ENCODE data around the gene LARP4B.
"Not testable (repeated sequence)": the region's sequence is repeated elsewhere in the genome, so short reads cannot be mapped to it uniquely, and the experiment has no call there.

LARP4B gene

DNA sequence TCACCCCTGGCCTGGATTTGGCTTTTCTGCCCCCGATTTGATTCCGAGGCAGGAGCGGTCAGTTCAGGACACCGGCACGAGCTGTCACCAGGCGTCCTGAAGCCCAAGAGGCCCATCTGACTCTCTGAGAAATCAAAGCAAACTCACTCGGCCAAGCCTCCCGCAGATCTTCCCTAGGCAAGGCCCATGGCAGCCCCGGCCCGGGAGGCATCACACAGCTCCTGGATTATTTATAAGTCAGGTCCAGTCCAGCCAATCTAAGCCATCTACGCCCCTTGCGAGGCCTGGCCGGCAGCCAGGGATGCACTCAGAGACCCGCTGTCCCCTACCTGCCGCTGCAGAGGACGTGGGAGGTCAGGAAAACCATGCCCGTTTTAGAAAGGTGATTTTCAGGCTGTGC lies 154.7 kb downstream of the LARP4B start:
- no peak for DNase-seq
- TF ChIP-seq POLR2A (IDR thresholded peaks at IDR 0.05; ENCODE audit: low read length) (no peak), GATA1 (IDR thresholded peaks at IDR 0.05; ENCODE audit: low read depth, low read length) (no peak)

DNA sequence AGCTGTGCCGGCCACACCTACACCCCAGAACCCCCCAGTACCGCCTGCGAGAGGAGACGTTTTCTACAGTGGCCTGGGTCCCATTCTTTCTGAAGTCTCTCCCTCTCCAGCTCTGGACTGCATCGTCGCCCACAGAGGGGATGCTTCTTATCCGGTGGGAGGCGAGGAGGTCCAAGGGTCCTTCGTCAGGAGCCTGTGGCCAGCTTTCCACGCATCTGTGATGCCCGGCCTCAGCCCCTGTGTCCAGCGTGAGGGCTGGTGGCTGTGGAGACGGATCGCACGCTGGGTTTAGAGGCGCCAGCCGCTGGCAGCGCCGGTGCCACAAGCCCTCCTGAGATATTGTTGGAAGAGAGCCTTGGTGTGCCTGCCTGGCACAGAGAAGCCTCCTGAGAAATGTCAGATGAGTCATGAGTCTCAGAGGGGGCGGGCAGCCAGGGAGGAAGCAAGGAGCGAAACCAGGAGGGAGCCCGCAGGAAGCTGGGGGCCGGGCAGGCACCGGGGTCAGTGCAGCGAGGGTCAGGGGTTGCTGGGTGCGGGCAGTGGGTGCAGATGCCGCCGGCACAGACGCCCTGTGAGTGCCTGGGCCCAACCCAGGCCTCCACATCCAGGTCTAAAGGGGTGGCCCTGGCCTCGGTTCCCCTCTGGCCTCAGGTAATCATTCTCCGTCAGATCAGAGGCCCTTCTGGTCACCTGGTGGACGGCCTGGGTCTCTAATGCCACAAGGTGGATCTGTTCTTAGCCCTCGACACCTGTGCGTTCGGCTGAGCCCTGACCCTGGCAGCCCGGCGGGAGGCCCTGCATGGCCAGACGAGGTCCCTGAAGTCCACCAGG lies 156.0 kb downstream of the LARP4B start:
- TF ChIP-seq GATA1 (IDR thresholded peaks at IDR 0.05; ENCODE audit: low read depth, low read length) (no peak), POLR2A (IDR thresholded peaks at IDR 0.05; ENCODE audit: low read length) (no peak)
- no peak for DNase-seq

DNA sequence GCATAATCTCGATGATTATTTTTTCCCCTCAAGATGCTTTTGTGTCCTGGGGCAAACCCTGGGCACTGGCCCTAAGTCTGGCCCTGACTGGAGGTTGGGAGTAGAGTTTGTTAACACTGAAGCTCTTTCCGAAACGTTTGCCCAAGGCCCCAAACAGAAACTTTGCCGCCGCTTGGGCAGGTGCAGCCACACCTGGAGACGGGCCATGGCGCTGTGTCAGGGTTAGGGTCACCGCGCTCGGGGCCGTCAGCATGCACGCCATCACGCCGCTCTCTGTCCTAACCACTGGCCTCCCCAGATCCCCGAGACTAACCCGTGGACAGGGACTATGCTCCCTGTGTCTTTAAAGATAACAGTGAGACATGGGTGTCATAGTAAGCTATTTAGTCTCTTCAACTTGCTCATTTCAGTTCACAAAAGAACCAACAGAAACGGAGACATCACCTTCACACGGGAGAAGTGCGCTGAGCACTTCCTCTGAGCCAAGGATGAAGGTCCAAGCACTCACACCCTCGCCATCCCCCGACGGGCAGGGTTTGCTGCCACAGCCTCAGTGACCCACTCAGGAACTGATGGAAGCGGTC lies 156.8 kb downstream of the LARP4B start:
- TF ChIP-seq GATA1 (IDR thresholded peaks at IDR 0.05; ENCODE audit: low read depth, low read length), result no peak
- TF ChIP-seq POLR2A (IDR thresholded peaks at IDR 0.05; ENCODE audit: low read length), result no peak
- no peak for DNase-seq

DNA sequence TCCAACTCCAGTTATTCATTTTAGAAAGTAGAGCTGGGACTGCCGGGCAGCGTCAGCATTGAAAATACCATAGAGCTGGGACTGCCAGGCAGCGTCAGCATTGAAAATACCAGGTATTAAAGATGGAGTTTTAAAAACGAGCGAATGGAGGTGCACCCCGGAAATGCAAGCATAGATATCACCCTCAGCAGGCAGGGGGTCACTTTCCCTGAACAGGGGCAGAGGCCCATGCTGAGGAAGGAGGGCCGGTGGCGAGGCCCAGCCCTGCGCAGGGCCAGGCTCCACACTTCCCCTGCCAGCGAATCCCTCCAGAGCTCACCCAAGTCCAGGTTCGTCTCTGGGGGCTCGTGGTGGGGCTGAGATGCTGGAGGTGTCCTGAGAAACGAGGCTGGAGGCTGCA lies 157.3 kb downstream of the LARP4B start:
- no peak for DNase-seq
- TF ChIP-seq POLR2A (IDR thresholded peaks at IDR 0.05; ENCODE audit: low read length) (no peak), GATA1 (IDR thresholded peaks at IDR 0.05; ENCODE audit: low read depth, low read length) (no peak)

DNA sequence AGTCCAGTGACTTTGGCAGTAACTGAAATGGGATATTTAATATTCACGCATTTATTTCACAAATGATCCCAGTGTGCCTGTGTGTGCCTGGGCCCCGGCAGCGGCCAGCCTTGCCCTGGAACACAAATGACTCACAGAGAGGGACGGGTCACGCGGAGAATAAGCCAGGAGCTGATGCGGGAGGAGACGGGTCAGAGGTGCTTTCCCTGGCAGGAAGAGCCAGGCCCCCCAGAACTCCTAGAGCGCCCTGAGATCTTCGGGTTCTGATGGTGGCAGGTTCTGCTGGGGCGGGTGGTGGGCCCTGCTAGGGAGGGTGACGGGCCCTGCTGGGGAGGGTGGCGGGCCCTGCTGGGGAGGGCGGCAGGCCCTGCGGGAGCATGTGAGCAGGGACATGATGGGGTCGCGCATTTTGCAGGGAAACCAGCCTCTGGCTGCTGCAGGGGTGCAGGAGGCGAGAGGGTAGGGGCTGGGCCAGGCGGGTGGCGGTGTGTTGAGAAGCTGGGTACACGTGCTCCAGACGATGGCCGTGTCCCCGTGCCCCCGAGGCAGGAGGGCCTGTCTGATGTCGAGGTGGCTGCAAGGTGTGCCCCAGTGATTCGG lies 157.8 kb downstream of the LARP4B start:
- TF ChIP-seq GATA1 (IDR thresholded peaks at IDR 0.05; ENCODE audit: low read depth, low read length) (no peak), POLR2A (IDR thresholded peaks at IDR 0.05; ENCODE audit: low read length) (no peak)
- DNase-seq, result no peak

DNA sequence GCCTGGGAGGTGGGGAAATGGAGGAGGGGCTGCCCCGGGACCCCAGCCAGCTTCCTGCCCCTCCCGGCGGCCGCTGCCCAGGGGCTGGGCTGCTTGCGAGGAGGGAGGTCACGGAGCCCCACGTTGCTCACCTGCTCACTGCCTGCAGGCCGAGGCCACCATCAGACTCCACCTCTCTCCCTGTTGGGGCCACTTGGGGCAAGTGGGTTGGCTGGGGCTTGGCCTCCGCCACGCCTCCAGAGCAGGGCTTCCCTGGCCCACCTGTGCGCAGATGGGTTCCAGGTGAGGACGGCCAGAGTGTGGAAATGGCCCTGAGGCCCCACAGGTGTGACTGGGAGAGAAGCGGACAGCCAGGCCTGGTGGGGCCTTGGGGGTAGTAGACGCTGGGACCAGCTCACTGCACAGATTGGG lies 159.3 kb downstream of the LARP4B start:
- no peak for DNase-seq
- TF ChIP-seq GATA1 (IDR thresholded peaks at IDR 0.05; ENCODE audit: low read depth, low read length) (no peak), POLR2A (IDR thresholded peaks at IDR 0.05; ENCODE audit: low read length) (no peak)

DNA sequence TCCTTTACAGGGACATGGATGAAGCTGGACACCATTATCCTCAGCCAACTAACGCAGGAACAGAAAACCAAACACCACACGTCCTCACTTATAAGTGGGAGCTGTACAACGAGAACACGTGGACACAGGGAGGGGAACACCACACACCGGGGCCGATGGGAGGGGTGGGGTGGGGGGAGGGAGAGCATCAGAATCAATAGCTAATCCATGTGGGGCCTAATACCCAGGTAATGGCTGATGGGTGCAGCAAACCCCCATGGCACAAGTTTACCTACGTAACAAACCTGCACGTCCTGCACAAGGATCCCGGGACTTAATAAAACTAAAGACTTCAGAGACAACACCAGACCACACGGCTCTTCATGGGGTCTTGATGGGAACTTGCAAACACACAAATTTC lies 159.9 kb downstream of the LARP4B start:
- DNase-seq, result no peak
- TF ChIP-seq POLR2A (IDR thresholded peaks at IDR 0.05; ENCODE audit: low read length) (no peak), GATA1 (IDR thresholded peaks at IDR 0.05; ENCODE audit: low read depth, low read length) (no peak)

DNA sequence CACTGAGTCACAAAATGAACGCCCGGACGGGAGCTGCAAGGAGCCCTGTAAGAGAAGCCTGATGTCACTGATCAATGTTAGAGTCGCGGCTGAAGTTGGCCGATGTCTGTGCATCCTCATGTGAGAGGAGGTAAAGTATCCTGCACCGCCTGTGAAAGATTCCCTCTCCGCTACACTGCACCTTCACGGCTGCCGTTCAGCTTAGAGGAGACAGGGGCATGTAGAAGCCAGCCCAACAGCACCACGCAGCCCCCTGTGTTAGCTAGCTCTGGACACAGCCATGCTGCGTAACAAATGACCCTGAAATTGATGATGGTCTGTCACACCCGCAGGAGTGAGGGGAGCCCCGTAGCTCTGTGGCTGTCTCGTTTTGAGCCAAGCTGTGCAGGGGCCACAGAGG lies 160.5 kb downstream of the LARP4B start:
- no peak for DNase-seq
- no peak for TF ChIP-seq GATA1 (IDR thresholded peaks at IDR 0.05; ENCODE audit: low read depth, low read length)
- no peak for TF ChIP-seq POLR2A (IDR thresholded peaks at IDR 0.05; ENCODE audit: low read length)

DNA sequence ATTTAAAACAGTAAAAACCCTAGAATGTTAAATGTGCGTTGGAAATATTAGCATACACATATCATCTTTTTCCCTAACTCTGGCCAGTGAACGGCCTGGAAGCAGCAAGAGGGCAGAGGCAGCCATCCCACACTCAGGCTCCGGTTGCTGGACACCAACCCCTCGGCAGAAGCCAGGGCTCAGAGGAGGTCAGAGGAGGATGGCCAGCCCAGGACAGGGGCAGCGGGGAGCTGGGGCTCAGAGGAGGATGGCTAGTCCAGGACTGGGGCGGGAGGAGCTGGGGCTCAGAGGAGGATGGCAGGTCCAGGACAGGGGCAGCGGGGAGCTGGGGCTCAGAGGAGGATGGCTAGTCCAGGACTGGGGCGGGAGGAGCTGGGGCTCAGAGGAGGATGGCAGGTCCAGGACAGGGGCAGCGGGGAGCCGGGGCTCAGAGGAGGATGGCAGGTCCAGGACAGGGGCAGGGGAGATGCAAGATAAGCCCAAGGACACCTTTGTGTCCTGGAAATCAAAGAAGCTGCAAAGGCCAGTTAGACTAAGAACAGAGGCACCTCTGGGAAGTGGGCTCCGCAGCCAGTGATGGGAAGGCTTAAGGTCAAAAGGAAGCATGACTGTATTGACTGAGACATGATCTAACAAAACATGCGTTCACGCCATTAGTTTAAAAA lies 161.3 kb downstream of the LARP4B start:
- not testable (repeated sequence) for DNase-seq

DNA sequence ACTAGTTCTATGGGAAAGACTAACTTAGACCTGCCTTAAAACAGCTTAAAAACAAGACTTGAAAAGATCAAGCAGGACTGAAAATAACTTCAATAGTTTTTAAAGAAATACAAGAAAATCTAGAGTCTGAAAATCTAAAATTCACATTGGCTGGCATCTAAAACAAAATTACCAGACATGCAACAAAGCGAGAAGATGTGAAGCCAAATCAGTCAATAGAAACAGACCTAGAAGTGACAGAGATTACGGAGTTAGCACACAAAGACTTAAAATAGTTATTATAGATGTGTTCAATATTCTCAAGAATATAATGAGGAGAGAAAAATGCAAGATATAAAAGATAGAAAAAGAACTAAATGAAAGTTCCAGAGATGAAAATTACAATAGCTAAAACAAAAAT lies 163.7 kb downstream of the LARP4B start:
- TF ChIP-seq GATA1 (IDR thresholded peaks at IDR 0.05; ENCODE audit: low read depth, low read length) (no peak), POLR2A (IDR thresholded peaks at IDR 0.05; ENCODE audit: low read length) (no peak)
- no peak for DNase-seq

DNA sequence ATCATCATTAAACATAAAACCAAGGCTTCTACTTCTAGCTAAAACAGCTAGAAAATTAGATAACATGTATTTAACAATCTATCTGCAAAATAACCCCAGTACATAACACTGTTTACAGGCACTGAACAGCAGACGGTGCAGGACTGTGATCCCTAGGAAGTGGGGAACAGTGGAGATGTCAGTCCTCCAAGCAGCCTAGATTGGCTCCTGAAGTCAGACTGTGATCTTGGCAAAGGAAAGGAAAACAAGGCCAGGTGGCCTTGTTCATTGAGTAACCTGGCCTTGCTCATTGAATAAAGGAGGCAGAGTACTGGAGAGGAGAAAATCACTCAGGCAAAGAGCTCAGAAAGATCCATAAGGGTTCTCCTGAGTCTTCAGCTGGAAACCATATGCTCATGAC lies 164.3 kb downstream of the LARP4B start:
- TF ChIP-seq GATA1 (IDR thresholded peaks at IDR 0.05; ENCODE audit: low read depth, low read length), result no peak
- no peak for TF ChIP-seq POLR2A (IDR thresholded peaks at IDR 0.05; ENCODE audit: low read length)
- DNase-seq, result no peak

DNA sequence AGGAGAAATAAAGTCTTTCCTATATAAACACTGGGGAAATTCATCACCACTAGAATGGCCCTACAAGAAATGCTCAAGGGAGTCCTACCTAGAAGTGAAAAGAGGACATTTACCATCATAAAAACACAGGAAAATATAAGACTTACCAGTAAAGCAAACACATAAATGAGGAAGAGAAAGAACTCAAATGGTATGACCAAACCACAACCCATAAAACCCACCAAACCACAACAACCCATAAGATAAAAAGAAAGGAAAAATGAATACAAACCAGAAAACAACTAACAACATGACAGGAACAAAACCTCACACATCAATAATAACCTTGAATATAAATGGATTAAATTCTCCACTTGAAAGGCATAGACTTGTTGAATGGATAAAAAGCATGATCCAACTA lies 170.1 kb downstream of the LARP4B start:
- TF ChIP-seq POLR2A (IDR thresholded peaks at IDR 0.05; ENCODE audit: low read length) (no peak), GATA1 (IDR thresholded peaks at IDR 0.05; ENCODE audit: low read depth, low read length) (no peak)

DNA sequence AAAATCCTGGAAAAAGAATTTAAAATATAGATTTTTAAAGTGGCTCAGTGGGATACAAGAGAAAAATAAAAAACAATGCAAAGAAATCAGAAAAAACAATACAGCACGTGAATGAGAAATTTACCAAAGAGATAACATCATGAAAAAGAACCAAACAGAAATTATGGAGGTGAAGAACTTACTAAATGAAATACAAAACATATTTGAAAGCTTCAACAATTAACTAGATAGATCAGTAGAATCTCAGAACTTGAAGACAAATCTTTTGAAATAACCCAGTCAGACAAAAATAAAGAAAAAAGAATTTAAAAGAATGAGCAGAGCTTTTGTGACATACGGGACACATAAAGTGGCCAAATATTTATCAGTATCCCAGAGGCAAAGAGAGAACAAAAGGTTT lies 170.9 kb downstream of the LARP4B start:
- DNase-seq, result no peak
- no peak for TF ChIP-seq GATA1 (IDR thresholded peaks at IDR 0.05; ENCODE audit: low read depth, low read length)
- no peak for TF ChIP-seq POLR2A (IDR thresholded peaks at IDR 0.05; ENCODE audit: low read length)

More for the DNA sequence above, 170.1 kb downstream of the LARP4B start:
- no peak for DNase-seq

DNA sequence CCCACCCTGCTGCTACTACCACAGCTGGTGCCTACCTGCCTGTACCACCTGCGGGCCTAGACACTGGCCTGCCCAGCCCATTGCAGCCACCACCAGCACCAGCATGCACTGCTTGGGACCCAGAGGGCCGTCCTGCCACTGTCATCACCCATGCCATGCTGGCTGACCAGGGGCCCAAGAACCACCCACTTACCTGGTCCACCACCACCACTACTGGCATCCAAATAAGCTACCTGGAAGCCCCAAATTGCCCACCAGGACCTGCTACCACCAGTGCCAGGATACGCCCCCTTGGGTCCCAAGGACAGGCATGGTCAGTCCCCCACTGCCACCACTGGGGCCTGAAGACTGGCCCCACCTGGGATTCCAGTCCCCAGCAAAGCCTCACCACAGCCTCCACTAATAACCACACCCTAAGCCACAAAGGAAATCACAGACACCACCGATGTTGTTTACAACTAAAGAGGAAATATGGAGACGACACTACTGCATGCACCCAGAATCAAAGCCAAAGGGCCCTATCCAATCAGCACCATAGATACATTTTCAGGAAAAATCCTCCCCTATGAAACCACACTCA lies 171.5 kb downstream of the LARP4B start:
- no peak for DNase-seq
- no peak for TF ChIP-seq POLR2A (IDR thresholded peaks at IDR 0.05; ENCODE audit: low read length)
- no peak for TF ChIP-seq GATA1 (IDR thresholded peaks at IDR 0.05; ENCODE audit: low read depth, low read length)

All from erythroblast (primary cell).